SK-N-DZ (cell line): Measurements from ENCODE around the gene PPM1A. TPM values are rescaled to one million over a fixed set of nuclear protein-coding genes. Genes with fewer than 3 reads are reported as not detected.

Source experiments
- DNase-seq: peaks from one replicate; pipeline ENCODE4 v3.0.0-alpha.2; 2015; ENCODE audit warnings: low spot score
- polyA plus RNA-seq, 2 experiments: library from polyadenylated mRNA; depleted of rRNA; stranded (reverse); fragments of >200 nt; gene quantifications; 2 replicates each; pipeline ENCODE4 v1.2.3, GENCODE V29; 2014

PPM1A gene
- polyA plus RNA-seq (2014; cell fraction: cytosol; rRNA removed): 13.4 and 13.7 TPM in 2 replicates
- polyA plus RNA-seq (2014; cell fraction: nucleus; rRNA removed): 17.2 and 20.9 TPM in 2 replicates

- peak; percentile 90 for DNase-seq
These were observed at the start of gene PPM1A for GRCh38 chr14:60248697-60249318. Gene PPM1A (plus strand): TSS chr14:60249221. CDS start chr14:60282704, 33,483 bp downstream.

DNA sequence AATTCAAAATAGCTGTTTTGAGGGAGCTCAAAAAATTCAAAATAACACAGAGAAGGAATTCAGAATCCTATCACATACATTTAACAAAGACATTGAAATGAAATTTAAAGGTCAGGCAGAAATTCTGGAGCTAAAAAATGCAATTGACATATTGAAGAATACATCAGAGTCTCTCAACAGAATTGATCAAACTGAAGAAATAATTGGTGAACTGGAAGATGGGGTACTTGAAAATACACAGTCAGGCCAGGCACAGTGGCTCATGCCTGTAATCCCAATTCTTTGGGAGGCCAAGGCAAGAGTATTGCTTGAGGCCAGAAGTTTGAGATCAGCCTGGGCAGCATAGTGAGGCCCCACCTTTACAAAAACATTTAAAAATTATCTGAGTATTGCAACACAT is 49.7 kb upstream of the PPM1A start:
- no peak for DNase-seq

GRCh38 chr14:60204104-60204842 is 44.7 kb upstream of the PPM1A start:
- DNase-seq: no peak

DNA sequence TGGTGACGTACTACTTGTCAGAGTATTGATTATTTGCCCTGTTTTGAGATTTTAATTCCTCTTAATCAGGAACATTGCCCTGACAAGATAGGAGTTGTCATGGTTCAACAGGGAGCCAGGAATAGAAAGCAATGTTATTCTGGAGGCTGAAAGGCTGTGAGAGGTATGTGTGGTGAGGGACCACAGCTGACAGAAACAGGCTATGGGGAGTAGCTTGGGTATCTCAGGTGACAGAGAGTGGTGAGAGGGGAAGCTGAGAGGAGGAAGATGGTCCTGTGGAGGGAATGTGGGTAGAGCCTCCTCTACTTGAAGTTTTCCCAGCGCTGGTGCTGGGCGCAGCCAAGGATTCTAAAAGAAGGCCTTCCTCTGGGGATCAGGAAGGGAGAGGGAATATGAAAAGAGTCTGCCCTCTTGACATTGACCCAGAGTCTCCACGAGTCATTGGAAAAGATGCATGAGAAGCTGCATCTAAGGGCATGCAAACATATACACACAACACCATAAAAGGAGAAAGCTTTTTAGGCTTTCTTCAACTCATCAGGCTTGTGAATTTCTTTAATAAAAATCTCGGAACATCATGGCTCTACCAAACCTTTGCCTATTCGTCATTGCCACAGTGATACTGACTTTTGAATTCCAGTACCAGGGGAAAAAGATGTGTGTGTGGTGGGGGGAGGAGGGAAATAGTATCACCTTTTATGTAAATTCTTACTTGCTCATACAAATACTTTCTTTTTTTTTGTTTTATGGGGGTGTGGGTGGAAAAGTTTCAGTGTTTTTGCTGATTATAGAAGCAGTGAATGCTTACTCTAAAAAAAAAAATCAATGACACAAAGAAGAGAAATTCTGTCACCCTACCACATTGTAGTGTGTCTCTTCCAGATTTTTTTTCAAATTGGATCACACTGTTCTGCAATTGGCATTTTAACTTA is 43.9 kb upstream of the PPM1A start:
- DNase-seq: no peak

- no peak for DNase-seq
These were observed 42.8 kb upstream of the PPM1A start for GRCh38 chr14:60206249-60206670.

DNA sequence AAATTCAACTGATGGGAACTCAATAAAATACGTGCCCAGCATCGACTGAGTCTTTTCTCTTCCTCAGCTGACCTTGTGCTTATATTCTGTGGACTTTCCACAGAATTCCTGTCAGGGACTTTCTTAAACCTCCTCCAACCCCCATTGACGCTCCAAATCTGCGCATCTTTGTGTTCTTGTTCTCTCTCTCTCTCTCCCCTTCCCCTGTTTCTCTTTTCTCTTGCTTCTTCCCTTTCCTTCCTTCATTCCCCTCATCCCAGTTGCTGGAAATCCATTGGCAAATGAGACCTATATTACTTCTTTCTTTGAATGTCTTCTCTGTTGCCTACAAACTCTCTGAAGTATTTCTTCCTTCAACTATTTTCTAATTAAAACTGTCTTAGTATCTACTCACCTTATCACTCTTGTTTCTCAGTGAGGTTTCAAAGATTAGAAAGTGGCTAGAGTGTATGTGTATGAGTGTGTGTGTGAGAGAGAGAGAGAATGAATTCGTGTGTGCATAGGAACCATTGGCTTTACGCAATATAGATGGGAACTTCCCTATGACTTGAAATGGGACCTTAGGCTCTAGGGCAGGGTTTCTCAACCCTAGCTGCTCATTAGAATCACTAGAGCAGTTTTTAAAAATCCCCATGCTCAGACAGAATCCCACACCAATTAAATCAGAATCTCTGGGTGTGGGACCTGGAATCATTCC is 42.0 kb upstream of the PPM1A start:
- DNase-seq: no peak

- no peak for DNase-seq
These were observed 38.3 kb upstream of the PPM1A start for GRCh38 chr14:60210703-60211102.

GRCh38 chr14:60211153-60211552 is 37.9 kb upstream of the PPM1A start:
- no peak for DNase-seq

DNA sequence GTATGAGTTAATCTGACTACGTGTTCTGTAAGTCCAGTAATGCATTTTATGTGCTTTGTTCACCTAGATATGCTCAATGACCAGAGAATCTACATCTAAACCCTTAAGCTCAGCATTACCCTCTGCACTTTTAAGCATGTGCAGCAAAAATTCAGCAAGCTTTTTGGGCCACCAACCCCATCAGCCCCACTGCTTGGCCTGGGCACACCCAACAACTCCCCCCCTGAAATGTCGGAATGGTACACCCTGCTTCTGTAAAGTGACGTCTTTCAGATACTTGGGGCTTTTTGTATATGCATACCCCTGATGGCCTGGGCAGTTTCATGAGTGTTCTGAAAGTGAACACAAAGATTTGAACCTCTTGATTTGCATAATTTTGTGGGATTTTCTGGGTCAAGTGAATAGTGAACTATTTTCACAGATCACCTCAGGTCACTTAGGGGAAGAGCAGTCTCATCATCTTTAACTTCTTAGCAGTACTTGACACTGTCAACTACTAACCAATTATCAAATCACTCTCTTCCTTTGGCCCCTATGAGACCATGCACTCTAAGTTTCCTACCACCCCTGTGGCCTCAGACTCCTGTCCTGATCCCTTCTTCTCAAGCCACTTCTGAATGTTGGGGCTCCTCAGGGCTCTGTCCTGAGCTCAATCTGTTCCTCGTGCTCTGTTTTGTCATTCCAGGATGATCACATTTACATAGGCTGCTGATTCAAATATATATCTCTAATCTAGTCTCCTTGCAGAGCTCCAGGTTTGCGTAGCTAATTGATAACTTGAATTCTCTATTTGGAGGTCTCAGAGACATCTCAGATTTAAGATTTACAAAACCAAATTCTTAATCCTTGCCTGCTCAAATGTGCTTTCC is 36.3 kb upstream of the PPM1A start:
- DNase-seq: no peak

DNA sequence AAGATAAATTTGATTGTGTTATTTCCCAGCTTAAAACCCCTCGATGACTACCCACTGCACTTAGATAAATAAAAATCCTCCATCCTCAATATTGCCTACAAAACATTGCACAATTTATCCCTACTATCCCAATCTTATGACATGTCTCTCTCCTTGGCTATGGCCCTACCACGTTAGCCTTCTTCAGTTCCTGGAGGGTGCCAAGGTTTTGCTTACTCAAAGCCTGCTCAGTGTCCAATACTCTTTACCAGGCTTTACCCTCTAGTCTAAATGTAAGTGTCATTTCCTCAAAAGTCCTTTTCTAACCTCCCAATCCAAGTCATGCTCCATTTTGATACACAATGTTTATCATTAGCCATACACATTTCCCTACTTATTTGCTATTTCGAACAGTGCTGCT is 35.0 kb upstream of the PPM1A start:
- DNase-seq: no peak

DNA sequence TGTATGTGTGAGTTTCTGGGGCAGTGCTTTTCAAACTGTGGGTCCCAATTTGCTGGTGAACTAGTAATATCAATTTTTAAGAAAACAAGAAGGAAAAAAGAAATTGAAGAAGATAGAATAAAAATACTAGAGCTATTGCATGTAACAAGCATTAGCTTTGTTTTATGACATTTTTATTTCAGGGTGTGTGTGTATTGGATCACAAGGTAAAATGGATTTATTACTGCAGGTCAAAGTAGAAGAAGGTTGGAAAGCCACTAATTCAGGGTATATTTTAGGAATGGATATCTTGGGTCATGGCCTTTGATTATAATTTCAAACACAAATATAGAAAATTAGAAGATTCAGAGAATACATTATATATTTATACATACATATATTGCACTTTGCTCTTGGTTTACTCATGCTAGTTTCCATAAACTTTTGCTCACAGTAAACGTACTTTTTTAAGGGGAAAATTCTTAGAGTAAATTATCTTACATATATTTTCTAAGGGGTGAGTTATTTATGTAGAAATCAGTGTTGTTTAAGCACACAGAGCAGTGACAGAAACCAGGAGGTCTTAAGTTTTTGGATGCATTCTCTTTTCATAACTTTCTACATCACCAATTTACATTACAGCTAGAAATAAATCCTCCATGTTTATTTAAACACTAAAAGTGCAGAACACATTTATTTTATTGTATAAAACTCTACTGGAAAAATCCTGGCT is 34.5 kb upstream of the PPM1A start:
- no peak for DNase-seq

DNA sequence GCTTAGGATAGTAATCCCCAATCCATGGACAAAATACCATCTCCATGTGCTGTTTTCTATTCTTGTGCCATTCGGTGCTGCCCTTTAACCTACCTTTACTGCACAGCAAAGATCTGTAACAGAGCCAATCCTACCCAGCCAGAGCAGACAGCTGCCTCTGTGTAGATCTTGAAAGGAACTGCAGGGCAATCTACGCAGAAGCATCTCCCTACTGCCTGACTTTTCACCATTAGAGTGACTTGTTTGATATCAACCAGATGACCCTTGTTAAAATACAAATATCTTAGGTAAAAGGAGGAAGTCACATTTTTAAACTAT is 33.9 kb upstream of the PPM1A start:
- DNase-seq: no peak

GRCh38 chr14:60215520-60216420 is 33.3 kb upstream of the PPM1A start:
- DNase-seq: no peak

GRCh38 chr14:60217713-60218112 is 31.3 kb upstream of the PPM1A start:
- DNase-seq: no peak

DNA sequence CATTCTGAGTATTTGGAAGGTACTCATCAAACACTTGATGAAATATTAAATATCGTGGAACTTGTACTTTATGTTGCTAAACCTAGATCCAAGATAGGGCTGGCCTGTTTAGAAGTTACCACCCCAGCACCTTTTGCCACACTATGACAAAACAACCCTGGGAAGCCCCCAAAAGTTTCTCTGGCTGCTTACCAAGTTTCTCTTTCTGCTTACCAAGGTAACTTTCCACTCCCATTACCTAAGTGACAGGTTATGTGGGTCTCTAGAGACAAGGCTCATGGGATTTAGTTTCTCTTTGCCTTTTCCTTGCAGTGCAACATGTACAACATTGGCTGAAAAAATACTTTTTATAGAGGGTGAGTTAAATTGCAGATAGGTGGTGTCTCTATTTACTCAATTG is 28.9 kb upstream of the PPM1A start:
- no peak for DNase-seq

GRCh38 chr14:60220917-60221316 is 28.1 kb upstream of the PPM1A start:
- DNase-seq: no peak

- no peak for DNase-seq
These were observed 27.6 kb upstream of the PPM1A start for GRCh38 chr14:60221457-60221856.

DNA sequence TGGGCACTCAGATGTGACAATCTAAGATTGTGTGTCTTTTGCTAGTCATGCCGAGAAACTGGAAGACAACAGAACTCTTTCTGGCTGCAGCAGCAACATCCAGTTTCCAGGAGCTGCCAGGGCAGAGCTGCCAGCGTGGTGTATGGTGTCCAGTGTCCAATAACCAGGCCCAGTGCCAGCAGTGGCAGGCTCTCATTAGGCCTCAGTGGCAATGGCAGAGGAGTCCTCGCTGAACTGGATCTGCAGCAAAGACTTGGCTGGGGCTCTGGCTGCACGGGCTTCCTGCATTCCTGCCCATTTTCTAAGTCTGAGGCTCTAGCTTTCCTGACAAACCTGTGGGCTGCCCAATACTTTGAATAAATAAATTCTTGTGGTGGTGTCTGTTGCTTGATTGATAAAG is 26.2 kb upstream of the PPM1A start:
- DNase-seq: no peak

GRCh38 chr14:60225265-60225664 is 23.8 kb upstream of the PPM1A start:
- no peak for DNase-seq
